AG09319 (cell line): ENCODE results near the gene ZNF541.

Source experiments
- DNase-seq: peaks from one replicate; pipeline ENCODE4 v3.0.0-alpha.2; 2010; ENCODE audit warnings: low read depth; ENCODE audit errors: extremely low read depth
- TF ChIP-seq, protein P1 (sequence below): IDR thresholded peaks from 2 replicates; pipeline ENCODE4 v1.5.1; 2011; ENCODE audit warnings: low read depth, mild to moderate bottlenecking, inconsistent platforms, low read length, moderate library complexity

The ZNF541 gene

DNA sequence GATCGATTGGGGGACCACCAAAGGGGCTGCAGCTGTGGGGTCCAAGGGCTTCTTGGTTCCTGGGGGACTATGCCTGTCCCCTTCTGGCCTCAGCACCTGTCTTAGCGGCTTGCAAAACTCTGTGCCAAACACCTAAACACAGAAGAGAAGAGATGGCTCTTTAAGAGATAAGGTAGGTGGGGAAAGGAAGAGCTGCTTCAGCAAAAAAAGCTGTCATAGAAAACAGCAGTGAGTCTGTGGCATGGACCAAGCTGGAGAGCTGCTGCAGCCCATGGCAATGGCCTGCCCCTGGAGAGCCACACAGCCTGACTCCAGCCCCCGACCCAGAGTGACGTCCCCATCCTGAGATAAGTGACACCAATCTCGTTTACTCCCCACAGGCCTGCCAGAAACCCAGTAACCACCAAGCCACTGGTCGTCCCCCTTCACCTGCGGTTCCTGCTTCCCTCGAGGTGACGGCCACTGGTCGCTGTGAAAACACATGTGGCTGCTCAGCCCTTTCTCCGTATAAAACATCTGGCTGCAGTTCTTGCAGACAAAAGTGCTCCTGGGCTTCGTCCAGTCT is 33.1 kb downstream of the ZNF541 start:
- TF ChIP-seq, protein P1, sequence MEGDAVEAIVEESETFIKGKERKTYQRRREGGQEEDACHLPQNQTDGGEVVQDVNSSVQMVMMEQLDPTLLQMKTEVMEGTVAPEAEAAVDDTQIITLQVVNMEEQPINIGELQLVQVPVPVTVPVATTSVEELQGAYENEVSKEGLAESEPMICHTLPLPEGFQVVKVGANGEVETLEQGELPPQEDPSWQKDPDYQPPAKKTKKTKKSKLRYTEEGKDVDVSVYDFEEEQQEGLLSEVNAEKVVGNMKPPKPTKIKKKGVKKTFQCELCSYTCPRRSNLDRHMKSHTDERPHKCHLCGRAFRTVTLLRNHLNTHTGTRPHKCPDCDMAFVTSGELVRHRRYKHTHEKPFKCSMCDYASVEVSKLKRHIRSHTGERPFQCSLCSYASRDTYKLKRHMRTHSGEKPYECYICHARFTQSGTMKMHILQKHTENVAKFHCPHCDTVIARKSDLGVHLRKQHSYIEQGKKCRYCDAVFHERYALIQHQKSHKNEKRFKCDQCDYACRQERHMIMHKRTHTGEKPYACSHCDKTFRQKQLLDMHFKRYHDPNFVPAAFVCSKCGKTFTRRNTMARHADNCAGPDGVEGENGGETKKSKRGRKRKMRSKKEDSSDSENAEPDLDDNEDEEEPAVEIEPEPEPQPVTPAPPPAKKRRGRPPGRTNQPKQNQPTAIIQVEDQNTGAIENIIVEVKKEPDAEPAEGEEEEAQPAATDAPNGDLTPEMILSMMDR = no peak
- no peak for DNase-seq

DNA sequence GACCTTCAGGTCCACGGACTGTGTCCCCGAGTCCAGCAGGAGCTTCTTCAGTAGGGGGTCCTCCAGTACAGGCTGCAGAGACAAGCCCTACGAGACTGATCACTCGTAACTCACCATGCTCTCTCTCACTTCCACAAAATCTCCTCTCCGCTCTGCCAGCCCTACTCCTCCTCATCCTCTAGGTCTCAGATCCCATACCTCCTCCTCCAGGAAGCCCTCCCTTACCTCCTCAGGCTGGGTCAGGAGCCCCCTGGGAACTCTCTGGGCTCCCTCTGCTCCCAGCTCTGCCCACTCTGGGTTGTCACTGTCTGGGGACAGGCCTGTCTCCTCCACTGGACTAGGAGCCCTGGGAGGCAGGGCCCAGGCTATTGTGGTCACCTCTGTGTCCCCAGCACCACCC is 34.1 kb downstream of the ZNF541 start:
- TF ChIP-seq, protein P1 = no peak
- no peak for DNase-seq

- DNase-seq = no peak
- TF ChIP-seq, protein P1 = no peak
Observed at GRCh38 chr19:47537493-47537892, 35.5 kb downstream of the ZNF541 start.

DNA sequence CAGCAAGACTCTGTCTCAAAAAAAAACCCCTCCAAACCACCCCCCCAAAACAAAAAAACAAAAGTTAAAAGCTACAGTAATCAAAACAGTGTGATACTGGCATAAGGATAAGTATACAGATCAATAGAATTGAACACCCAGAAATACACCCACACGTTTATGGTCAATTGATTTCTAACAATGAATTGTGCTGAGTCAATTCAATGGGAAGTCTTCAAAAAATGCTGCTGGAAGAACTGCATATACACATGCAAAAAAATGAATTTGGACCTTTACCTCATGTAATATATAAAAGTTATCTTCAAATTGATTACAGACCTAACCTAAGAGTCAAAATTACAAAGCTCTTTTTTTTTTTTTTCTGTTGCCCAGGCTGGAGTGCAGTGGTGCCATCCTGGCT is 38.3 kb downstream of the ZNF541 start:
- TF ChIP-seq, protein P1 = no peak
- DNase-seq = no peak

DNA sequence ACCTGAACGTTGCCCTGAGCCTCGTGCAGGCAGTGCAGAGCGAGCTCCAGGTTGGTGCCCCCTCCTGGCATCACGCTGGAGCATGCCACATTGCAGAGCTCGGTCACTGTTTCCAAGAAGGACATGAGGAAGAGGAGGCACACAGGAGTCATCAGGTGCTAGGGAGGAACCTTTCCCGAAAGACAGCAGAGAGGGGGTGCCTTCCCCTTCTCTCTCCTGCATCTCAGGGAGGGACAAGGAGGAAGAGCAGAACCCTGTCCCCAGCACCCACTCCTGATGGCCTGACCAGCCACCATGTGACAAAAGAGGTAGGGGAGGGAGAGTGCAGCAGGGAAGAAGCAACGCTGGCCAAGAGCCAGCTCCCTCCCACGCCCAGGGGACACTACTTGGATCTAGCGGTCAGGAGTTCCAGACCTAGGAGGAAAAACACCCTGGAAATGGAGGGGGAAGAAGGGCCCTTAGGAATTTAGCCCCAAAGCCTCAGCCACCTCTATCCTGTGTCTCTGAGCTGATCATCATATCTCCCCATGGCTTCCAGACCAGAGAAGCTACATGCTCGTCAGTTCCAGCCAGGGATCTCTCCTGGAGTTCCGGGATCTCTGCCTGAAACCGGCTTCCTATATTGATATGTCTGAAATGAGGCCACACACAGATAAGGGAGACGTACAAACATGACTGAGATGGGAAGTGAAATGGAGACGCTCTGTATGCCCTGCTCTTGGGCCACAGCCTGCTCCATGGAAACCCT is 41.1 kb downstream of the ZNF541 start:
- DNase-seq = no peak
- TF ChIP-seq, protein P1 = no peak

DNA sequence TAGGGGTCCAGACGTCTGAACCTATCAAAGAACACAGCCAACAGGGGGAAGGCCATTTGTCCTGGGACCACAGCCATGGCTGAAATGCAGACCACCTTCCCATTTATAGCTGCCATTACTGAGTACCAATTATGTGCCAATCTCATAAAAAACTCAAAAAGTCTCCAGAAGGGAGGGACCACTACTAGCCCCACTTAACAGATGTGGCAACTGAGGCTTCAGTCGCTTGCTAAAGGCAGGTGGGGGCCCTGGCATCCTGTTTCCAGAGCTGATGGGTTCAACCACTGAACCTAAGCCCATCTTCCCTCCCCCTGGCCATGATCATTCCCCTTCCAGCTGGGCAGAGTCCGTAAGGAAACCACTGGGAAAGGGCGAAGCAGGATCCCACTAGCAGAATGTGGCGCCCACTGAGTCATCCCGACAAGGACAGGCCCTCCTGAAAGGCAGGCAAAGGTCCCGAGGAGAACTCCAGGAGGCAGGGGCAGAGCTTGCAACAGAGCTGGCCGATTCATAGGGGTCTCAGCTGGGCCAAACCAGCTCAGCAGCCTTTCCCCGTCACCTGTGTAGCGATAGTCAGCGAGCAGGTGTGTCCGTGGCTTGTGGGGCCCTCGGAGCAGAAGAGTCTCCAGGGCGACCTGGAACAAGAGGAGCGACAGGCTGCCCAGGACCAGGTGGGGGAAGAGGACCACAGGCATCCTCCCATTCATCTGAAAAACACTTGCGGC is 43.8 kb downstream of the ZNF541 start:
- TF ChIP-seq, protein P1 = no peak
- DNase-seq = no peak

GRCh38 chr19:47526798-47527197 is 46.1 kb downstream of the ZNF541 start:
- TF ChIP-seq, protein P1 = no peak

More at GRCh38 chr19:47526798-47527197, 46.1 kb downstream of the ZNF541 start:
- DNase-seq = no peak
